Upper lobe of left lung (tissue), 4 donors: ENCODE data around the gene POLE.

ENCODE experiments used
- CTCF ChIP-seq, 6 experiments: fragments of 450-650 bp in 4 of 6; fragments of 200-600 bp in 2 of 6; sonication (generic) in 2 of 6; IDR thresholded peaks; one replicate each; pipeline ENCODE4 v1.5.1; 2016 to 2019; ENCODE audit warnings: antibody characterized with exemption in 6 of 6
- POLR2A ChIP-seq, 4 donors: fragments of 450-650 bp; IDR thresholded peaks; one replicate each; pipeline ENCODE4 v1.5.1; 2016 to 2017; ENCODE audit warnings: antibody characterized with exemption in 4 of 4, mild to moderate bottlenecking in 2 of 4
- POLR2AphosphoS5 ChIP-seq, 2 donors: sonication (generic); formaldehyde crosslinking; IDR thresholded peaks; one replicate each; pipeline ENCODE4 v1.5.1; 2017; ENCODE audit warnings: antibody characterized with exemption in 2 of 2

GRCh38 chr12:132604151-132604618 is 83.0 kb downstream of the POLE start:
- TF ChIP-seq POLR2A (IDR thresholded peaks at IDR 0.05) (no peak), POLR2AphosphoS5 (IDR thresholded peaks at IDR 0.05) (no peak), CTCF (IDR thresholded peaks at IDR 0.05) (no peak)
